Measurements from ENCODE around the gene CUL3.
"Not testable (repeated sequence)": the region's sequence is repeated elsewhere in the genome, so short reads cannot be mapped to it uniquely, and the experiment has no call there.

The CUL3 gene

GRCh38 chr2:224545884-224546644 lies 39.1 kb downstream of the CUL3 start:
- DNase-seq (ENCODE audit: insufficient read length, low spot score) (no peak), FAIRE-seq (peak; percentile 87)

- FAIRE-seq (no peak), DNase-seq (ENCODE audit: insufficient read length, low spot score) (no peak)
Measured at GRCh38 chr2:224543939-224544338, 41.2 kb downstream of the CUL3 start.

GRCh38 chr2:224538561-224539138 lies 46.5 kb downstream of the CUL3 start:
- FAIRE-seq (no peak), DNase-seq (ENCODE audit: insufficient read length, low spot score) (no peak)

GRCh38 chr2:224532931-224533330 lies 52.2 kb downstream of the CUL3 start:
- DNase-seq (ENCODE audit: insufficient read length, low spot score) (no peak), FAIRE-seq (peak; percentile 49)

- peak; percentile 49 for FAIRE-seq
- DNase-seq (ENCODE audit: insufficient read length, low spot score), result no peak
Measured at GRCh38 chr2:224532441-224532840, 52.7 kb downstream of the CUL3 start.

- DNase-seq (ENCODE audit: insufficient read length, low spot score), result no peak
- no peak for FAIRE-seq
Measured at GRCh38 chr2:224528171-224528570, 57.0 kb downstream of the CUL3 start.

GRCh38 chr2:224525774-224526173 lies 59.4 kb downstream of the CUL3 start:
- peak; percentile 33 for FAIRE-seq
- no peak for DNase-seq (ENCODE audit: insufficient read length, low spot score)

GRCh38 chr2:224524657-224525056 lies 60.5 kb downstream of the CUL3 start:
- FAIRE-seq (peak; percentile 94), DNase-seq (ENCODE audit: insufficient read length, low spot score) (no peak)

GRCh38 chr2:224523626-224524577 lies 61.3 kb downstream of the CUL3 start:
- no peak for FAIRE-seq
- no peak for DNase-seq (ENCODE audit: insufficient read length, low spot score)

GRCh38 chr2:224522483-224522882 lies 62.7 kb downstream of the CUL3 start:
- DNase-seq (ENCODE audit: insufficient read length, low spot score); FAIRE-seq: not testable (repeated sequence)

- FAIRE-seq (peak; percentile 98), DNase-seq (ENCODE audit: insufficient read length, low spot score) (peak; percentile 13)
Measured at GRCh38 chr2:224520064-224520463, 65.1 kb downstream of the CUL3 start.

- FAIRE-seq (peak; percentile 84), DNase-seq (ENCODE audit: insufficient read length, low spot score) (no peak)
Measured at GRCh38 chr2:224518806-224519580, 66.2 kb downstream of the CUL3 start.

- peak; percentile 91 for FAIRE-seq
- DNase-seq (ENCODE audit: insufficient read length, low spot score), result no peak
Measured at GRCh38 chr2:224517963-224518362, 67.2 kb downstream of the CUL3 start.

- FAIRE-seq, result not testable (repeated sequence)
Measured at GRCh38 chr2:224516393-224516792, 68.8 kb downstream of the CUL3 start.

GRCh38 chr2:224513991-224514390 lies 71.2 kb downstream of the CUL3 start:
- DNase-seq (ENCODE audit: insufficient read length, low spot score) (no peak), FAIRE-seq (no peak)

More at GRCh38 chr2:224516393-224516792, 68.8 kb downstream of the CUL3 start:
- DNase-seq (ENCODE audit: insufficient read length, low spot score), result not testable (repeated sequence)

- no peak for FAIRE-seq
- no peak for DNase-seq (ENCODE audit: insufficient read length, low spot score)
Measured at GRCh38 chr2:224507789-224508188, 77.4 kb downstream of the CUL3 start.

- FAIRE-seq, result no peak
Measured at GRCh38 chr2:224506494-224506893, 78.7 kb downstream of the CUL3 start.

GRCh38 chr2:224498991-224499390 lies 86.2 kb downstream of the CUL3 start:
- DNase-seq (ENCODE audit: insufficient read length, low spot score) (no peak), FAIRE-seq (no peak)

More at GRCh38 chr2:224506494-224506893, 78.7 kb downstream of the CUL3 start:
- no peak for DNase-seq (ENCODE audit: insufficient read length, low spot score)

- no peak for DNase-seq (ENCODE audit: insufficient read length, low spot score)
Measured at GRCh38 chr2:224492531-224492930, 92.6 kb downstream of the CUL3 start.

GRCh38 chr2:224487940-224488339 lies 97.2 kb downstream of the CUL3 start:
- DNase-seq (ENCODE audit: insufficient read length, low spot score); FAIRE-seq: not testable (repeated sequence)

More at GRCh38 chr2:224492531-224492930, 92.6 kb downstream of the CUL3 start:
- peak; percentile 11 for FAIRE-seq

Measured in GM19239 (cell line).